GM19372 (cell line): Measurements from ENCODE around the gene ADM5.

Experiments
- ATAC-seq: cut with Tn5 transposase; IDR thresholded peaks from one replicate; pipeline ENCODE4 v1.9.1; 2021; ENCODE audit warnings: mild to moderate bottlenecking, low read depth, moderate library complexity; ENCODE audit not compliant: unreplicated experiment

The ADM5 gene

DNA sequence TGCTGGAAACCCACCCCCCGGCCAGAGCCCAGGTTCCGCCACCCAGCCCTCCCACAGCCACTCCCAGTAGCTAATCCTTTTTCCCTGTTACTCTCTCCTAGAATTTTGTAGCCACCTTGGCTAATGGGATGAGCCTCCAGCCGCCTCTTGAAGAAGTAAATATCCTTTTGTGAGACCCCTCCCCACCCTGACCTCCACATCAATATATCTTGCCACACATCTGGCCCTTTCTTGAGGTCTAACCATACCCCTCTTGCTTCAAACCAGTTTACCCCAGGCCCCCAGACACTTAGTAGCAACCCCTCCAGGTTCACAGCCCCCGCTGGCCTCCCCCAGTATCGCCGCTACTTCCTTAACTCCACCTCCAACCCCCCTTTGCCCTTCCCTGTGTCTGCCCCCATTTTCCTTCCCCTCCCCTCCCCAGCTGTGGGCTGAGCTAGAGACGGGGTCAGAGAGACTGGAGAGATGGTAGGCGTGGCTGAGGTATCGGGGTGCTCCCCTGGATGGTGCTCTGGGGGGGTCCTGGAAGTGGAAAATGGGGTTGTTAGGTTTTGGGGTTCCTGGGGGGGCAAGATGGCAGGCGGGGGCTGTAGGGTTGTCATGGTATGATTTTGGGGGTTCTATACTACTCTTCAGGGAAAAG lies 9.5 kb upstream of the ADM5 start:
- ATAC-seq, result no peak

DNA sequence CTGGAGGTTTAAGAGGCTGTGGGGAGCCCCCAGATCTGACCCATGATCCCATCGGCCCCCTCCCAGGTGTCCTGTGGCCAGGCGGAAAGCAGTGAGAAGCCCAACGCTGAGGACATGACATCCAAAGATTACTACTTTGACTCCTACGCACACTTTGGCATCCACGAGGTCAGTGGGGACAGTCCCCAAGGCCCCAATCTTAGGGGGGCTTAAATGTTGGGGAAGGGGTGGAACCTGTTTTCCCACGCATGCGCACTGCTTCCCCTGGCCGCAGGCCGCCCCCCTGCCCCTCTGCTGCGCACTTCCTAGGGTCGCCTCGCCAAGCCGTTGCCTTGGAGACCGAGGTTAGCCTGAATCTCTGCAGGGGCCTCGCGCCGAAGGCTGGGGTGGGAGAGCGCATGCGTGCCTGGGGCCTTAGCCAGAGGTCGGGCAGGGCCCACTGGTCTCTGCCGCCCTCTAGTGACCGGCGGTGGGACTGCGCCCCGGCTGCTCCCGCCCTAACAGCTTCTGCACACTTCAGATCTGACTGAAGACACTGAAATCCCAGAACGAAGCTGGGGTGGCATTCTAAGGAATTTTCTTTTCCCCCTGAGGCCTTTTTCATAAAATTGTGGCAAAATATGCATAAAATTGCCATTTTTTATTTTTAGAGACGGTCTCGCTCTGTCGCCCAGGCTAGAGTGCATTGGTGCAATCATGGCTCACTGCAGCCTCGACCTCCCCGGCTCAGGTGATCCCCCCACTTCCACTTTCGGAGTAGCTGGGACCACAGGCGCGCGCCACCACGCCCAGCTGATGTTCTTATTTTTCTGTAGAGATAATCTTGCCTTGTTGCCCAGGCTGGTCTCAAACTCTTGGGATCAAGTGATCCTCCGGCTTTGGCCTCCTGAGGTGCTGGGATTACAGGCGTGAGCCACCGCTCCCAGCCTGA lies 8.7 kb upstream of the ADM5 start:
- ATAC-seq, result no peak

- ATAC-seq, result no peak
Measured at GRCh38 chr19:49681830-49682229, 7.6 kb upstream of the ADM5 start.

DNA sequence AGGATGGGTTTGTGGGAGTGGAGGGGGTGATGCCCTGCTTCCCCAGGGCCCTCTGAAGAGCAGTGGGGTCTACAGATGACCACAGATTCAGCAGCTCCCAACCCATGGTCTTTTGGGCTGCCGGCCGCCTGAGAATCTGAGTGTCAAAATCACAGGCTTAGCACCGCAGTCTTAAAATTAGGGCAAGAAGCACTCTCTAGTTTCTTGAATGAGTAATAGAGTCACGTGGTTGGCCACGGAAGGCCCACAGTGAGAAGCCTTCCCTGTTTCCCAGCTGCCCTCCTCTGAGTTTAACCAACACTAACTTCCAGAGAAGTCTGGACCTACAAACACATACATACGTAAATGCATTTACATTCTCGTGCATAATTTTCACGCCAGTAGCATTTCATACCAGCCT lies 7.1 kb upstream of the ADM5 start:
- no peak for ATAC-seq

GRCh38 chr19:49683814-49684250 lies 5.6 kb upstream of the ADM5 start:
- ATAC-seq, result no peak

DNA sequence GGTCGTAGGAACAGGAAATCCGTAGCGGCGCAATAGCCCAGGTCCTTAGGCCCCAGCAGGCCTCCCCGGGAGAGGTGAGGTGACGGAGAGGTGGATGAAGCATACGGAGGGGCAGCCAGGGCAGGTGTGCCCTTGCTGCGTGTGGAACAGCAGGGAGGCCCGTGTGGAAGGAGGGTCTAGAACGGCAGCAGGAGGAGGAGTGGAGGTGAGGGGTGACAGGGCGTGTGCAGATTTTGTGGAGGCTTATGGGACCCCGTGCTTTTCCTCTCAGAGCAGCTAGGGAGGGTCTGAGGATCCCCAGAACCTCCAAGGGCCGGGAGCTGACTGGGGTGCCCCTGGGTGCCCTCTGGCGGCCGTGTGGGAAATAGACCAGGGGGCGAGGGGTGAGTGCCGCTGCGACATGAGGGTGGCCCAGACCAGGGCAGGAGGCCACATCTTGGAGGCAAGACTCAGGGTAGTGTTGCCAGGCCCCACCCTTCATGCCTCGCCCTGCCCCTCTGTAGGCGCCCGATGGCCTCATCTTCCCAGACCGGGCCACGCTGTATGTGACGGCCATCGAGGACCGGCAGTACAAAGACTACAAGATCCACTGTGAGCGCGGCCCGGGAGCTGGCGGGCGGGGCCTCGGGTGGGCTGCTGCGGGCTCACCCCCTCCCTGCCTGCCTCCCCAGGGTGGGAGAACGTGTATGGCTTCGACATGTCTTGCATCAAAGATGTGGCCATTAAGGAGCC lies 5.0 kb upstream of the ADM5 start:
- ATAC-seq, result no peak

GRCh38 chr19:49684983-49685553 lies 4.3 kb upstream of the ADM5 start:
- no peak for ATAC-seq

GRCh38 chr19:49685845-49686332 lies 3.5 kb upstream of the ADM5 start:
- ATAC-seq, result no peak

GRCh38 chr19:49686503-49687088 lies 2.8 kb upstream of the ADM5 start:
- no peak for ATAC-seq

- no peak for ATAC-seq
Measured at GRCh38 chr19:49687150-49687549, 2.2 kb upstream of the ADM5 start.

DNA sequence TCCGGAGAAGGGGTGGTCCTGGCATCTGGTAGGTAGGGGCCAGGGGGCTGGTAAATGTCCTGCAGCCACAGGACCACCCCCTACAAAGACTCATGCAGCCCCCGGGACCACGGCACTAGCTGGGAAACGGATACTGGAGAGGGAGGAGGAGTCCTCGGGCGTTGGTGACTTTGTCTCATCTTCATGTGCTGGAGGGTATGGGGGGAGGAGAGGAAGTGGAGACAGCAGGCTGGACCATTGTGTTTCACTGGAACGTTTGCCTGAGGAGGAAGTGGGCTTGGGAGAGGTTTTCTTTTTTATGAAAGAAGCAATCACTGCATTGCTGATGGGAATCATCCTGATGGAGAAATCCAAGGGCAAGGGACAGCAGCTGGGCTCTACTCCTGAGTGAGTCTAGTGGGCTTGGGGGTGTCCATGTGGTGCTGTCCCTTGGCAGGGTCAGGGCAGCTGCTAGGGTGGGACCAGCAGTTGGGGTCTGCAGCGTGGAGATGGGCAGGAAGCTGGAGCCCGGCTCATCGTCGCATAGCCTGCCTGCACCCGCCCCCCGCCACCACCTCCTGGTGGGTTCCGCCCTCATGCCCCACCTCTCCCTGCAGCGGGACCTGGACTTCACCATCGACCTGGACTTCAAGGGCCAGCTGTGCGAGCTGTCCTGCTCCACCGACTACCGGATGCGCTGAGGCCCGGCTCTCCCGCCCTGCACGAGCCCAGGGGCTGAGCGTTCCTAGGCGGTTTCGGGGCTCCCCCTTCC lies 1.7 kb upstream of the ADM5 start:
- ATAC-seq, result no peak

- ATAC-seq, result no peak
Measured at GRCh38 chr19:49688531-49689132, 762 bp upstream of the ADM5 start.

DNA sequence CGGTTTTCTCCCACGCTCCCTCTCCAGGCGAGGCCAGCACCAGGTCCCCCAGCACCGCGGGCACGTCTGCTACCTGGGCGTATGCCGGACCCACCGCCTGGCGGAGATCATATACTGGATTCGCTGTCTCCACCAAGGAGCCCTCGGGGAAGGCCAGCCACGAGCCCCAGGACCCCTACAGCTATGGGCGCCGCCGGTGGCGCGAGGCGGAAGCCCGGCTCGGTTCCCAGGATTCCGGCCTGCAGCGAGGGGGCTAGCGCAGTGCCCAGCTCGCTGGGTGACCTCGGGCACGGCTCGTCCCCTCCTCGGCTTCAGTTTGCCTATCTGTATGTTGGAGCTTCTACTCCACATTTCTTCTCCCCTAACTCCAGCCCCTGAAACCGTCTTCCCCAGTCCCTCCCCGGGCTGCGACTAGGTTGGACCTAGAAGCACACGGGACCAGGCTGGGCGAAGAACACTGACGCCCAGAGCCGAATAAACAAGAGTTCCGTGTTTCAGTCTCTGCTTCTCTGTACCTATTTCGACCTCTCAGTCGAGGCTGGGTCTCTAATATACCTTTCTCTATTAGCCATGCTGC lies 773 bp downstream of the ADM5 start:
- ATAC-seq, result no peak

DNA sequence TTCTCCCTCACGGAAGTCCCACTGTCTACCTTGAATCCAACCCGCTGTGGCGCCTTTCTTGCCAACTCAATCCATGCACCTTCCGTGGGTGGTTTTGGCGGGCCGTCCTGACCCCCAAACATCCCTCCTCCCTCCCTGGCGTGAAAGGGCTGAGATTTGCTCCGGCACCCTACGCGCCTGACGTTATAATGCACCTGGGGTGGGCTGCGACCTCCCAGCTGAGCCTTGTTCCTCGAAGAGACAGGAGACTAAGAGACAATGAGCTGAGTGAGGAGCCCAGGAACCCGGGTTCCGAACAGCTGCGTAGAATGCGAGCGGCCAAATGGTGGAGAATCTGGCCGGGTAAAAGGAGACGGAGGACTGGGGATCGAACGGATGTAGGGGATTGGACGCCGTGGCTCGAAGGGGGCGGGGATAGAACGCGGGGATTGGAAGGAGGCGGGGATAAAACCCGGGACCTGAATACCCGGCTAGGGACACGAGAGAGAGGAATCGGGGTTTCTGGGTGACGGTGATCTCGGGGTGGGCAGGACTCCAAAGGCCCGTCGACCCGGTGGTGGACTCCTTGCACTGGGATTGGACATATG lies 1.4 kb downstream of the ADM5 start, which contains the start of gene CPT1C:
Gene CPT1C, plus strand, starts transcription at position 461 of the 587 bp plus-strand sequence. CDS start 1,137 bp downstream, outside the sequence.
- ATAC-seq, result no peak

- ATAC-seq, result no peak
Measured at GRCh38 chr19:49691243-49692146, 2.1 kb downstream of the ADM5 start.

DNA sequence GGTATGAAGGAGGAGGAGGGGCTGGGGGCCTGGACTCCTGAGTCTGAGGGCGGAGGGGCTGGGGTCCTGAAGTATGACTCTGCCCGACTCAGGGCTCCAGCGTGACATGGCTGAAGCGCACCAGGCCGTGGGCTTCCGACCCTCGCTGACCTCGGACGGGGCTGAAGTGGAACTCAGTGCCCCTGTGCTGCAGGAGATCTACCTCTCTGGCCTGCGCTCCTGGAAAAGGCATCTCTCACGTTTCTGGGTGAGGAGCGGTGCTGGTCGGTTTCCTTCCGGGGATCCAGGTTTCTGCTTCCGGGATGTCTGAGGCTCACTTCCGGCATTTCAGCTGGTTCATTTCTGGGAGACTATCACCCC lies 2.7 kb downstream of the ADM5 start:
- ATAC-seq, result no peak

- ATAC-seq, result no peak
Measured at GRCh38 chr19:49696115-49696514, 6.7 kb downstream of the ADM5 start.
